ENCODE results near the gene GTF2IRD1. TPM values are rescaled to one million over a fixed set of nuclear protein-coding genes. Genes with fewer than 3 reads are reported as not detected.

The GTF2IRD1 gene
- total and polyA plus RNA-seq, 2 of the 13 experiments (the other 11 are each of a cell fraction or from before 2014, with no cell fraction given): 16.5 to 26.7 TPM

- TF ChIP-seq ZNF607 (CRISPR knock-in tag; IDR thresholded peaks at IDR 0.05; ENCODE audit: borderline replicate concordance) (peak; percentile 78; the same call in 1 of the 2 replicates), TBL1XR1 (IDR thresholded peaks at IDR 0.05; ENCODE audit: borderline replicate concordance, low read length, partially characterized antibody) (peak; percentile 63), HOXA3 (CRISPR knock-in tag; IDR thresholded peaks at IDR 0.05) (peak; percentile 81), IKZF5 (CRISPR knock-in tag; IDR thresholded peaks at IDR 0.05) (peak; percentile 83), FOXP4 (CRISPR knock-in tag; IDR thresholded peaks at IDR 0.05) (peak; percentile 78), CHCHD3 (CRISPR knock-in tag; IDR thresholded peaks at IDR 0.05) (no peak), DZIP1 (CRISPR knock-in tag; IDR thresholded peaks at IDR 0.05) (peak; percentile 36; the same call in 1 of the 2 replicates), ZBTB43 (CRISPR knock-in tag; conservative IDR thresholded peaks at IDR 0.05) (0 out of 2 replicates have a peak, but pooled peaks have one; percentile 34), ZNF501 (CRISPR knock-in tag; IDR thresholded peaks at IDR 0.05) (peak; percentile 95), ATF2 (CRISPR knock-in tag; IDR thresholded peaks at IDR 0.05) (peak; percentile 77; the same call in 1 of the 2 replicates), ZMAT3 (CRISPR knock-in tag; conservative IDR thresholded peaks at IDR 0.05) (peak; percentile 29; the same call in 1 of the 2 replicates), PHF8 (CRISPR knock-in tag; IDR thresholded peaks at IDR 0.05) (peak; percentile 64; the same call in 1 of the 2 replicates), ZNF446 (CRISPR knock-in tag; IDR thresholded peaks at IDR 0.05) (no peak), ZNF430 (CRISPR knock-in tag; IDR thresholded peaks at IDR 0.05) (peak; percentile 78; the same call in 1 of the 2 replicates), SRY (CRISPR knock-in tag; IDR thresholded peaks at IDR 0.05) (peak; percentile 47; the same call in 1 of the 2 replicates), ESRRA (CRISPR knock-in tag; IDR thresholded peaks at IDR 0.05; ENCODE audit: low read depth) (peak; percentile 61; the same call in 1 of the 2 replicates), CBX1 (IDR thresholded peaks at IDR 0.05; ENCODE audit: low read depth) (peak; percentile 35), BRD4 (CRISPR knock-in tag; IDR thresholded peaks at IDR 0.05) (0 out of 2 replicates have a peak, but pooled peaks have one; percentile 26)
Observed at GRCh38 chr7:74579800-74580685, 126.3 kb downstream of the GTF2IRD1 start (continued).
